ENCODE data around the gene PTGDS. TPM values are rescaled to one million over a fixed set of nuclear protein-coding genes. Genes with fewer than 3 reads are reported as not detected.

Gene PTGDS
- total RNA-seq, 1 donor from 2014 or later: 61.1 TPM

- FAIRE-seq: no peak
These were observed 30.0 kb downstream of the PTGDS start for GRCh38 chr9:137007108-137007815.

GRCh38 chr9:137007816-137008270, 30.5 kb downstream of the PTGDS start:
- DNase-seq (ENCODE audit: low spot score in 2 of 2) (no peak), FAIRE-seq (no peak)

More at GRCh38 chr9:137007108-137007815, 30.0 kb downstream of the PTGDS start:
- no peak for DNase-seq (ENCODE audit: low spot score in 2 of 2)

GRCh38 chr9:137008312-137008711, 31.0 kb downstream of the PTGDS start:
- FAIRE-seq (no peak), DNase-seq (ENCODE audit: low spot score in 2 of 2) (no peak)

GRCh38 chr9:137009217-137009616, 31.9 kb downstream of the PTGDS start:
- no peak for FAIRE-seq
- DNase-seq (ENCODE audit: low spot score in 2 of 2): no peak

GRCh38 chr9:137009938-137010732, 32.8 kb downstream of the PTGDS start:
- DNase-seq (ENCODE audit: low spot score in 2 of 2): no peak
- no peak for FAIRE-seq

GRCh38 chr9:137011156-137011555, 33.9 kb downstream of the PTGDS start:
- DNase-seq (ENCODE audit: low spot score in 2 of 2) (no peak), FAIRE-seq (no peak)

- FAIRE-seq (no peak), DNase-seq (ENCODE audit: low spot score in 2 of 2) (no peak)
These were observed 34.8 kb downstream of the PTGDS start for GRCh38 chr9:137011907-137012675.

- DNase-seq (ENCODE audit: low spot score in 2 of 2): no peak
- FAIRE-seq: no peak
These were observed 35.6 kb downstream of the PTGDS start for GRCh38 chr9:137012694-137013570.

- no peak for FAIRE-seq
- DNase-seq (ENCODE audit: low spot score in 2 of 2): no peak
These were observed 36.3 kb downstream of the PTGDS start for GRCh38 chr9:137013571-137013940.

- FAIRE-seq (no peak), DNase-seq (ENCODE audit: low spot score in 2 of 2) (no peak)
These were observed 36.9 kb downstream of the PTGDS start for GRCh38 chr9:137014166-137014565.

GRCh38 chr9:137014776-137015539, 37.7 kb downstream of the PTGDS start:
- DNase-seq (ENCODE audit: low spot score in 2 of 2) (no peak), FAIRE-seq (no peak)

- DNase-seq (ENCODE audit: low spot score in 2 of 2) (no peak), FAIRE-seq (no peak)
These were observed 38.2 kb downstream of the PTGDS start for GRCh38 chr9:137015540-137015930.

- DNase-seq (ENCODE audit: low spot score in 2 of 2) (no peak), FAIRE-seq (no peak)
These were observed 38.7 kb downstream of the PTGDS start for GRCh38 chr9:137015976-137016375.

- FAIRE-seq (no peak), DNase-seq (ENCODE audit: low spot score in 2 of 2) (no peak)
These were observed 39.1 kb downstream of the PTGDS start for GRCh38 chr9:137016436-137016835.

GRCh38 chr9:137017071-137017470, 39.8 kb downstream of the PTGDS start:
- no peak for FAIRE-seq

GRCh38 chr9:137017791-137018497, 40.6 kb downstream of the PTGDS start:
- FAIRE-seq: no peak
- DNase-seq (ENCODE audit: low spot score in 2 of 2): no peak

More at GRCh38 chr9:137017071-137017470, 39.8 kb downstream of the PTGDS start:
- DNase-seq (ENCODE audit: low spot score in 2 of 2): no peak

- DNase-seq (ENCODE audit: low spot score in 2 of 2) (no peak), FAIRE-seq (no peak)
These were observed 41.7 kb downstream of the PTGDS start for GRCh38 chr9:137018761-137019559.
